Lower leg skin (tissue), 3 donors: ENCODE measurements around the gene C2CD3.

ENCODE experiments used
- POLR2A ChIP-seq, 2 donors: fragments of 450-650 bp; IDR thresholded peaks; one replicate each; pipeline ENCODE4 v1.6.1; 2016 to 2017; ENCODE audit warnings: antibody characterized with exemption in 2 of 2, mild to moderate bottlenecking in 1 of 2, moderate library complexity in 1 of 2
- TF ChIP-seq, protein P1 (sequence below), 3 donors: fragments of 450-650 bp; IDR thresholded peaks; one replicate each; pipeline ENCODE4 v1.5.1; 2016; ENCODE audit warnings: antibody characterized with exemption in 3 of 3, mild to moderate bottlenecking in 3 of 3, moderate library complexity in 2 of 3

GRCh38 chr11:74153224-74153623 is 17.6 kb downstream of the C2CD3 start:
- TF ChIP-seq, protein P1, sequence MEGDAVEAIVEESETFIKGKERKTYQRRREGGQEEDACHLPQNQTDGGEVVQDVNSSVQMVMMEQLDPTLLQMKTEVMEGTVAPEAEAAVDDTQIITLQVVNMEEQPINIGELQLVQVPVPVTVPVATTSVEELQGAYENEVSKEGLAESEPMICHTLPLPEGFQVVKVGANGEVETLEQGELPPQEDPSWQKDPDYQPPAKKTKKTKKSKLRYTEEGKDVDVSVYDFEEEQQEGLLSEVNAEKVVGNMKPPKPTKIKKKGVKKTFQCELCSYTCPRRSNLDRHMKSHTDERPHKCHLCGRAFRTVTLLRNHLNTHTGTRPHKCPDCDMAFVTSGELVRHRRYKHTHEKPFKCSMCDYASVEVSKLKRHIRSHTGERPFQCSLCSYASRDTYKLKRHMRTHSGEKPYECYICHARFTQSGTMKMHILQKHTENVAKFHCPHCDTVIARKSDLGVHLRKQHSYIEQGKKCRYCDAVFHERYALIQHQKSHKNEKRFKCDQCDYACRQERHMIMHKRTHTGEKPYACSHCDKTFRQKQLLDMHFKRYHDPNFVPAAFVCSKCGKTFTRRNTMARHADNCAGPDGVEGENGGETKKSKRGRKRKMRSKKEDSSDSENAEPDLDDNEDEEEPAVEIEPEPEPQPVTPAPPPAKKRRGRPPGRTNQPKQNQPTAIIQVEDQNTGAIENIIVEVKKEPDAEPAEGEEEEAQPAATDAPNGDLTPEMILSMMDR (IDR thresholded peaks at IDR 0.05) = no peak
- no peak for TF ChIP-seq POLR2A (IDR thresholded peaks at IDR 0.05)
